HG03558 (cell line): ENCODE data around the gene RAI1.

Experiments
- ATAC-seq: cut with Tn5 transposase; IDR thresholded peaks from one replicate; pipeline ENCODE4 v1.9.1; 2021; ENCODE audit warnings: moderate number of reproducible peaks; ENCODE audit not compliant: unreplicated experiment; ENCODE audit errors: extremely low read depth

The RAI1 gene

GRCh38 chr17:17694169-17695081 lies 13.2 kb downstream of the RAI1 start:
- no peak for ATAC-seq

- no peak for ATAC-seq
Measured at GRCh38 chr17:17696085-17696484, 14.8 kb downstream of the RAI1 start.

- ATAC-seq = no peak
Measured at GRCh38 chr17:17696882-17697633, 15.8 kb downstream of the RAI1 start.

GRCh38 chr17:17698371-17698770 lies 17.1 kb downstream of the RAI1 start:
- no peak for ATAC-seq

GRCh38 chr17:17698869-17699351 lies 17.7 kb downstream of the RAI1 start:
- no peak for ATAC-seq

GRCh38 chr17:17699491-17699890 lies 18.2 kb downstream of the RAI1 start:
- no peak for ATAC-seq

- ATAC-seq = no peak
Measured at GRCh38 chr17:17700251-17700969, 19.2 kb downstream of the RAI1 start.

- no peak for ATAC-seq
Measured at GRCh38 chr17:17701112-17701511, 19.9 kb downstream of the RAI1 start.

- no peak for ATAC-seq
Measured at GRCh38 chr17:17701658-17702057, 20.4 kb downstream of the RAI1 start.

GRCh38 chr17:17702449-17703139 lies 21.3 kb downstream of the RAI1 start:
- ATAC-seq = no peak

GRCh38 chr17:17703140-17703919 lies 22.1 kb downstream of the RAI1 start:
- no peak for ATAC-seq

- ATAC-seq = no peak
Measured at GRCh38 chr17:17704931-17705330, 23.7 kb downstream of the RAI1 start.

GRCh38 chr17:17706140-17707060 lies 25.1 kb downstream of the RAI1 start:
- ATAC-seq = no peak

GRCh38 chr17:17708295-17708694 lies 27.0 kb downstream of the RAI1 start:
- no peak for ATAC-seq

- no peak for ATAC-seq
Measured at GRCh38 chr17:17708816-17709215, 27.6 kb downstream of the RAI1 start.

GRCh38 chr17:17709815-17710321 lies 28.6 kb downstream of the RAI1 start:
- ATAC-seq = no peak

GRCh38 chr17:17710355-17710727 lies 29.1 kb downstream of the RAI1 start:
- no peak for ATAC-seq
